ENCODE data around the gene ZNF177.

DNA sequence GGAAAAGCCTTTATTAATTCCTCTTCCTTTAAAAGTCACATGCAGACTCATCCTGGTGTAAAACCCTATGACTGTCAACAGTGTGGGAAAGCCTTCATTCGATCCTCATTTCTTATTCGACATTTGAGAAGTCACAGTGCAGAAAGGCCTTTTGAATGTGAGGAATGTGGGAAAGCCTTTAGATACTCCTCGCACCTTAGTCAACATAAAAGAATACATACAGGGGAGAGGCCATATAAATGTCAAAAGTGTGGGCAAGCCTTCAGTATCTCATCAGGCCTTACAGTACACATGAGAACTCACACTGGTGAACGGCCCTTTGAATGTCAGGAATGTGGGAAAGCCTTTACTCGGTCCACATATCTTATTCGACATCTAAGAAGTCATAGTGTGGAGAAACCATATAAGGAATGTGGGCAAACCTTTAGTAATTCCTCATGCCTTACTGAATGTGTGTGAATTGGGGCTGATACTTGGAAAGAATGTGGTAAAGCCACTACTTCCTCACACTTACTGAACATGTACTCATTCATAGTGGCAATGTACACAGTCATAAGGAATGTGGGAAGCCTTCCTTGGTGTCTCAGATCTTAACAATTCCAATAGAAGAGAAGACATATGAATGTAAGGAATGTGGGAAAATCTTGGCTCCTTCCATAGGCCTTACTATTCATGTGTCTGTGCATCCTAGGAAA lies 20.1 kb upstream of the ZNF177 start:
- no peak for TF ChIP-seq POLR2A (IDR thresholded peaks at IDR 0.05; ENCODE audit: low read depth, low read length)
- TF ChIP-seq TAF1 (IDR thresholded peaks at IDR 0.05; ENCODE audit: borderline replicate concordance, low read depth, low read length): no peak
